HG02759 (cell line): ENCODE data around the gene ELOB.

Experiments used
- ATAC-seq: cut with Tn5 transposase; IDR thresholded peaks from one replicate; pipeline ENCODE4 v1.9.1; 2021; ENCODE audit warnings: mild to moderate bottlenecking, moderate library complexity; ENCODE audit not compliant: unreplicated experiment

ELOB gene

DNA sequence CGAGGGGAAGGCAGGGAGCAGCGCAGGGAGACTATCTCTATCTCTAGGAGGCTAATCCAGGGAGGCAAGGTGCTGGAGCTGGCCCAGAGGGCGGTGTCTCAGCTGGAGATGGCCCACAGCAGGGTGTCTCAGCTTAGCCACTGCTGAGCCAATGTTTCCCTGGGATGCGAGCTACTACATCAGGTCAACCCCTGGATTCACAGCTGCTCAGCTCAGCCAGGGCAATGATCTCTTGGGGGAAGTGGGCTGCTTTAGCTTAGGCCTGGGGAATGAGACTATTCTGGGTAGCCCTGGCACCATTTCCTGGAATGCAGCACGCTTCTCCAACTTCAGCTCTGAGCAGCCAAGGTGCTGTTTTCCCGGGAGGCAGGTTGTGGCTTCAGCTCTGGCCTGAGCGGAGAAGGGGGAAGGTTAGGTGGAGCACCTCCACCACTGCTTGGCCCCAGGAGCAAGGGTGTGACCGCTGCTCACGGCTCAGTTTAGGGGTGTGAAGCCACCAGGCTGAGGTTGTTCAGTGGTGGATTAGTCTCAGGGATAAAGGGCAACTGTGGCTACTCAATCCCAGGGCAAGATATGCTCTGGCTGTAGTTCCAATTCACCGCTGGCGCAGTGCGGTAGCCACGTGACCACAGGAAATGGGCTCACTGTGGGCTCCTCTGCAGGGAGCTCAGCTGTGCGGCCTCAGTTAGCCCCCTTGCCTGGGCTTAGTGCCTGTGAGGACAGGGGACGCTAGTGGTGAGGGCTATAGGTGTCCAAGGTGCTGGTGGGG lies 34.8 kb upstream of the ELOB start:
- no peak for ATAC-seq

DNA sequence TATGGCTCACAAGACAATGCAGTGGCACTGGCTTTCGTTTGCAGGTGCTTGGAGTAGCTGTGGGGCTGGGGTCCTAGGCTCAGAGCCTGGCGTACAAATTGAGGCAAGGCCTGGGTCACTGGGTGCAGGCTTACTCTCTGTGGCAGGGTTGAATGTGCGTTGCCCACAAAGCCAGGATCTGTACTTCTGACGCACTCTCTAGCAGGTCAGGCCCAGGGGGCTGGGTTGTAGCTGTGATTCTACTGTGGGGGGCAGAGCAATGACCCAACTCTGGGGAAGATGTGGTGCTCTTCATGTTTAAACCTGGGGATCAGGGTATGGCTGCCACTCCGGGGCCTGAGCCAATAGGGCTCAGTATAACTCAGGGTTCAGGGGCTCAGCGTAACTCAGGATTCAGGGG lies 33.6 kb upstream of the ELOB start:
- ATAC-seq: no peak

DNA sequence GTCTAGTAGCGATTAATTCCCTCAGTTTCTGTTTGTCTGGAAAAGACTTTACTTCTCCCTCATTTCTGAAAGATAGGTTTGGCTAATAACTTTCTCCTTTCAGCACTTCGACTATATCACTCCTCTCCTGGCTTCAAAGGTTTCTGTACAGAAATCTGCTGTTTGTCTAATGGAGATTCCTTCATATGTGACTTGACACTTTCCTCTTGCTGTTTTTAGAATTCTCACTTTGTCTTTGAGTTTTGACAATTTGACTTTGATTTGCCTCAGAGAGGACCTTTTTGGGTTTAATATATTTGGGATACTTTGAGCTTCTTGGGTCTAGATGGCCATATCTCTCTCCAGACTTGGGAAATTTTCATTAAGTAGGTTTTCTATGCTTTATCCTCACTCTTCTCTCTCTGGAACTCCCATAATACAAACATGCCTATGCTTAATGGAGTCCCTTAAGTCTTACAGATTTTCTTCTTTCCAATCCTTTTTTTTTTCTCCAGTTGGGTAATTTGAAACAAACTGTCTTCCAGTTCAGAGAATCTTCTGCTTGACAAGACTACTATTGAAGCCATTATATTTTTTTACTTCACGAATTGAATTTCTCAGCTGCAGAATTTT lies 32.2 kb upstream of the ELOB start:
- no peak for ATAC-seq

DNA sequence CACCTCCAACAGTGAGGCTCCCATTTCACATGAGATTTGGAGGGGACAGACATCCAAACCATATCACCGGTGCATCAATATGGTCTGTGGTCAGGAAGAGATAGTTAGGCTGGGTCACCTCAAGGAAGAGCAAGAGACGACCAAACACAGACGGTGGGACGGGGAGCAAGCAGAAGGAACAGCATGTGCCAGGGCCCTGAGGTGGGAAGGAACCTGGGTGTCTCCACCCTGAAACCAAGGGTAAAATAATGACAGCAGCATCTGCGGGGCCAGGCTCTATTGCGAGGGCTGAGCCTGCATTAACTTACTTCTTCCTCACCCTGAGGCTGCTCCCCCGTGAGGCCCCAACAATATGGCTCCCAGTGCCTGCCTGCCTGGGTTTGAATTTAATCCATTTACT lies 31.1 kb upstream of the ELOB start:
- no peak for ATAC-seq

DNA sequence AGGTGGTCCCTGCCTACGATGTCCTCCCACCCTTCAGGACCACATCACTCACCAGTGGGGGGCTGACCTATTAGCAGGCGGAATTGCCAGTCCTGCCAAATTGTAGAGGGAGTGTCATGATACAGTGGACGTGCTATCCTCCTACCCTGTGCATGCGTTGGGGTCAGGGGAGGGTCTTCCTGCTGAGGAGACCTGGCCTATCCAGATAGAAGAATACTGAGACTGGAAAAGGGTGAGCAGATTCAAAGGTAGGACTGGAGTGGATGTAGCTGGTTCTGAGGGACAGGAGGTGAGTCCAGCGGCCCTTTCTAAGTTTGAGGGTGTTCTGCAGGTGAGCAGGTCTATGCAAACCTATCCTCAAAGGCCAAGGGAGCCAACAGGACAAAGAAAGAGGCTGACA lies 29.2 kb upstream of the ELOB start:
- ATAC-seq: no peak

DNA sequence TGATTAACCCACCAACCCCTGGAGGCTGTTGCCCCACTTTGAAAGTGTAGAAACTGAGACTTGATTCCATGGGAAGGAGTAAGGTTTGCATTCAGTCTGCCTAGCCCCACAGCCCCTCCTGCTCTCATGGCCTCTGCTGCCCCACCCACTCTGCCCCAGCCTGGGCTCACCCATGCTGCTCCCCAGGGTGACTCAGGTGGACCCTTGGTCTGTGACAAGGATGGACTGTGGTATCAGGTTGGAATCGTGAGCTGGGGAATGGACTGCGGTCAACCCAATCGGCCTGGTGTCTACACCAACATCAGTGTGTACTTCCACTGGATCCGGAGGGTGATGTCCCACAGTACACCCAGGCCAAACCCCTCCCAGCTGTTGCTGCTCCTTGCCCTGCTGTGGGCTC lies 27.6 kb upstream of the ELOB start:
- ATAC-seq: no peak

DNA sequence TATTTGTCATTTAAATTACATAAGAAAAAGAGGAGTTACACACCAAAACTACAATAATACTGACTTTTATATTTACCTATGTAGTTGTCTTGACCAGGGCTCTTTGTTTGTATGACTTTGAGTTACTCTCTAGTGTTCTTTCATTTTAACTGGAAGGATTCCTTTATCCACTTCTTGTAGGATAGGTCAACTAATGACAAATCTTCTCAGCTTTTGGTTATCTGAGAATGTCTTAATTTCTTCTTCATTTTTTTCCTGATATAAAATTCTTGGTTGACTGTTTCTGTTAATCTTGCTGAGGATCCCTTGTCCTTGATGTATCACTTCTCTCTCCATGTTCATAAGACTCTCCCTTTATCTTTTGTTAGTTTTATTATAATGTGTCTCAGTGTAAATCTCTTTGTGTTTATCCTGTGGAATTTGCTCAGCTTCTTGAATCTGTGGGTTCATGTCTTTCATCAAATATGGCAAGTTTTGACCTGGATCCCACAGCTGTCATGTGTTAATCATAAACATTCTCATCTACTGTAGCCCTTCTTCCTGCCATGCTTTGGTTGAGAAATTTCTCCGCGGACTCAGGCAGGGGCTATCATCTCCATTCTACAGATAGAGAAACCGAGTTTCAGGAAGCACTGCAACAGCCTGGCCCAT lies 26.6 kb upstream of the ELOB start:
- ATAC-seq: no peak

DNA sequence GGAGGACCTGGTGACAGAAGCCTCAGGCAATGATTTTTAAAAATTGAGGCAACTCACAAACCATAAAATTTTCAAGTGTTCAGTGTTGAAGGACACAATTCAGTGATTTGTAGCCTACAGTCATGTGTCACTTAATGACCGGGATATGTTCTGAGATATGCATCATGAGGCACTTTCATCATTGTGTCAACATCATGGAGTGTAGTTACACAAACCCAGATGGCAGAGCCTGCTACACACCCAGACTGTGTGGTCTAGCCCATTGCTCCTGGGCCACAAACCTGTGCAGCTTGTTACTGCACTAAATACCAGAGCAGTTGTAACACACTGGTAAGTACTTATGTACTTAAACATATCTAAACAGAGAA lies 22.8 kb upstream of the ELOB start:
- ATAC-seq: no peak

DNA sequence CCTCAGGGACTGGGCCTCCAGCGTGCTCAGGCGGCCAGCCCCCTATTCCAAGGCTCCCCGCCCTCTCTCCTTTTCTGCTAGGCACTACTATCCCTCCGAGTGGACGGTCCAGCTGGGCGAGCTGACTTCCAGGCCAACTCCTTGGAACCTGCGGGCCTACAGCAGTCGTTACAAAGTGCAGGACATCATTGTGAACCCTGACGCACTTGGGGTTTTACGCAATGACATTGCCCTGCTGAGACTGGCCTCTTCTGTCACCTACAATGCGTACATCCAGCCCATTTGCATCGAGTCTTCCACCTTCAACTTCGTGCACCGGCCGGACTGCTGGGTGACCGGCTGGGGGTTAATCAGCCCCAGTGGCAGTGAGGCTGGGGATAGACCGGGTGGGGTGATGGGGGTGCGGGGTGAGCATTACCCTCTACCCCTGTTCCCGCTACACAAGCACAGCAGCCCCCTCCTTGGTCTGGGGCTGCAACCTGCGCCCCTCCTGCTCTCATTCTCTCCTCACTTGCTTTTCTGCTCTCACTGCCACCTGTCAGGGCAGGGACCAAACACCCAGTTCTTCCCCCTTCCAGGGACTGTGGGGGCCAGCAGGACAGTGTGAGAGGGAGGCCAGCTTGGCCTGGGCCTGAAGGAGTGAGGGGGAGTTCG lies 22.3 kb upstream of the ELOB start:
- ATAC-seq: no peak

DNA sequence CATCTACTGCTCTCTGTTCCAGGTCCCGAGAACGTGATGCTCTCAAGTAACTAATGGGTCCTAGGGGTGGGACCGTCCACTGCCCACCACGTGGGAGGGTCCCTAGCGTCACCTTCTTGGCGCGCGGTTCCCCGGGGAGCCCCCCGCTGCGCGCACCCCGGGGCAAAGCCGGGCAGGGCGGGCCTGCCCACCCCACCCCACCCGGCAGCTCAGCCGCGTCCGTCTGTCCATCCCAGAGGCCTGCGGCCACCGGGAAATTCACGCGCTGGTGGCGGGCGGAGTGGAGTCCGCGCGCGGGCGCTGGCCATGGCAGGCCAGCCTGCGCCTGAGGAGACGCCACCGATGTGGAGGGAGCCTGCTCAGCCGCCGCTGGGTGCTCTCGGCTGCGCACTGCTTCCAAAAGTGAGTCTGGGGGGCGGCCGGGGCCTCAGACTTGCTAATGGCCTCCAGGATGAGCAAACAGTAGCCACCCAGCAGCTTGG lies 21.7 kb upstream of the ELOB start:
- ATAC-seq: no peak

DNA sequence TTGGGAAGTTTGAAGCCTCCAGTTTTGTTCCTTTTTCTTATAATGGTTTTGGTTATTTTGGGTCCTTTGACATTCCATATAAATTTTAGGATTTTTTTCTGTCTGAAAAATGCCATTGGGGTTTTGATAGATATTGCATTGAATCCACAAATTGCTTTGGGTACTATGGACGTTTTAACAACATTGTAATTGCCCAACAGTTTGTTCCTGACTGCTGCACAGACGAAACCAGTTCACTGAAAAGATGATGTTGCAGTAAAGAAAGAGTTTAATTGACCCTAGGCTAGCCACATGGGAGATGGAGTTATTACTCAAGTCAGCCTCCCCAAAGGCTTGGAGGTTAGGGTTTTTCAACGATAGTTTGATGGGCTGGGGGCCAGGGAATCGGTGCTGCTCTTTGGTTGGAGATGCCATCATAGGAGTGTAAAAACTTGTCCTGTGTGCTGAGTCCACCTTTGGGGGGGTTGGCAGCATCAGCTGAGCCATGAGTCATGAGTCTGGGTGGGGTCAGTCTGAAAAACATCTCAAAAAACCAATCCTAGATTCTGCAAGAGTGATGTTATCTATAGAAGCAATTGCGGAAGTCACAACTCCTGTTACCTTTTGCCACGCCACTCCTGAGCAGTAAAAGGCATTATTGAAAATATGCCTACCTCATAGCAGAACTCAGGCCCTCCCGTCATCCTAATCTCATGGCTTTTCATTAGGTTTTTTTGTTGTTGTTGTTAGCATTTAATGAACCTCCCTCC lies 18.5 kb upstream of the ELOB start:
- no peak for ATAC-seq

DNA sequence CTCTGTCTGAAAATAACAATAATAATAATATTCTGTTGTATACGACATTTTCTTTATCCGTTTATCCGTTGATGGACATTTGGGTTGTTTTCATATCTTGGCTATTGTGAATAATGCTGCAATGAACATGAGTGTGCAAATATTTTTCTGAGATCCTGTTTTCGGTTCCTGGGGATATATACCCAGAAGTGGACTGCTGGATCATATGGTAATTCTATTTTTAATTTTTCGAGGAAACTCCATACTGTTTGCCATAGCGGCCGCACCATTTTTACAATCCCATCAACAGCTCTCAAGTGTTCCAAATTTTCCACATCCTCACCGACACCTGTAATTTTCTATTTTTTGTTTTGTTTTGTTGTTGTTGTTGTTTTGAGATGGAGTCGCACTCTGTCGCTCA lies 15.9 kb upstream of the ELOB start:
- ATAC-seq: no peak

DNA sequence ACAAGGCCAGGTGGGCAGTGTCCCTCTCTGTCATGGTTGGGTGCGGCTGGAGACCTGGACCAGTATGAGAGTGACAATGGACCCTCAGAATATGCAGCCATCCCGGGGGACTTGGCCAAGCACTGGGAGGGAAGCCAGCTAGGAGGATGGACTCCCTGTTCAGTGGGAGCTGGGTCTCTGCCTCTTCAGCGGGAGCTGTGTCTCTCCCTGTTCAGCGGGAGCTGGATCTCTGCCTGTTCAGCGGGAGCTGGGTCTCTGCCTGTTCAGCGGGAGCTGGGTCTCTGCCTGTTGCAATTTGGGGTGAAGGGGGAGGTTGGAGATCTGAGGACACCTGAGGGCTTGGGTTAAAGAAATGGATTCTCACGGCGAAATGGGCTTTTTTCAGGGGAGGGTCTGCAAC lies 14.1 kb upstream of the ELOB start:
- no peak for ATAC-seq

DNA sequence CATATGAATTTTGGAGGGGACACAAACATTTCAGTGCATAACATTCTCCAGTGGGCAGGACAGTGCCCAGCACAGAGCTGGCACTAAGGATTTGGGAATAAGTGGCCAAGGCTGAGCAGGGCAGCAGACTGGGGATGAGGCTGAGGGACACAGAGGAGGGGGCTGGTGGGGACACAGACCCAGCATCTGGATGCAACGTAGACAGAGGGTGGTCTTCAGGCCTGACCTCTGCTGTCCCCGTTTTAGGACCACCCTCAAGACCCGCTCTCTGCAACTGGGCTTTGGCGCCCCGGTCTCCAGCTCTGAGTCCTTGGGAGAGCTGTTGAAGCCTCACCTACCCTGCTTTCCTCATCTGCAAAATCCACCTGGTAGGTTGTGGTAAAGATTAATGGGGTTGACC lies 13.6 kb upstream of the ELOB start:
- ATAC-seq: no peak

DNA sequence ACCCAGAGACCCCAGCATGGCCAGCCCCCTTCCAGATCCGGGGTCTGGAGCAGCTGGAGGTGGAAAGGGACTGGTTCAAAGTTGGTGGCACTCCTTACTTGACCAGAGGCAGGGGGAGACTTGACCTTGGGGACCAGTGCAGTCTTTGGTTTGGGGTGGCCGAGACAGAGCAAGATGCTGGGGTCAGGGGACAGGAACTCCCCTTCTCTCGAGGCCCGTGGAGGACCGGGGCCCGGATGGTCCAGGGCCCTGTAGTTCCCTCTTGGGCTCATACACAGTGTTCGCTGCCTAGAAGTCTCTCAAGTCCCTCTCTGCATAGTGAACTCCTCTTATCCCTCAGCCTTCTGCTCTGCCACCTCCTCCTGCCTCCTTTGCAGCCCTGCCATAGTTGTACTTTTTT lies 10.9 kb upstream of the ELOB start:
- no peak for ATAC-seq

DNA sequence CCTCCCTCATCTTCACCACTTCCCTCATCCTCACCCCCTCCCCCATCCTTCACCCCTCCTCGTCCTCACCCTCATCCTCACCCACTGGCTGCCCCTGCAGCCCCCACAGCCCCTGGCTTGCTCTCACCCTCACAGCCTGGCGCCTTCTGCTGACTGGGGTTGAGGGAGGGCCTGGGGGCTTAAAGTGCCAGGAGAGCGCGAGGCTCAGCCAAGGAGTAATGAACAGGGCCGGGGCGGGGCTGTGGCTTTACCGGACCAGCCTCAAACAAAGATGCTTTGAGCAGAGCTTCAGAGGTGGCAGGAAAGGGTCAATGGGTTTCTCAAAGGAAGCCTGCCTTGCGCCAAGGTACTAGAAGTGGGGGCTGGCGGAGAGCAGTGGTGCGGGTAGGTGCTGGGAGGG lies 10.3 kb upstream of the ELOB start, which contains the start of gene PRSS33:
TSS of gene PRSS33 (minus strand) at position 155 of the 400 bp plus-strand sequence. CDS start 1,013 bp downstream, outside the sequence.
- ATAC-seq: no peak

DNA sequence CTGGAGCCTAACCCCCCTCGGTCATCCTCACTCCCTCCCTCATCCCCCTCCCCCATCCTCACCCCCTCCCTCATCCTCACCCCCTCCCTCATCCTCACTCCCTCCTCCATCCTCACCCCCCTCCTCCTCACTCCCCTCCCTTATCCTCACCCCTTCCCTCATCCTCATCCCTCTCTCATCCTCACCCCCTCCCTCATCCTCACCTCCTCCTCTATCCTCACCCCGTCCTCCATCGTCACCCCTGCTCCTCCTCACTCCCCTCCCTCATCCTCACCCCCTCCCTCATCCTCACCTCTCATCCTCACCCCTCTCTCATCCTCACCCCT lies 9.7 kb upstream of the ELOB start:
- ATAC-seq: no peak

DNA sequence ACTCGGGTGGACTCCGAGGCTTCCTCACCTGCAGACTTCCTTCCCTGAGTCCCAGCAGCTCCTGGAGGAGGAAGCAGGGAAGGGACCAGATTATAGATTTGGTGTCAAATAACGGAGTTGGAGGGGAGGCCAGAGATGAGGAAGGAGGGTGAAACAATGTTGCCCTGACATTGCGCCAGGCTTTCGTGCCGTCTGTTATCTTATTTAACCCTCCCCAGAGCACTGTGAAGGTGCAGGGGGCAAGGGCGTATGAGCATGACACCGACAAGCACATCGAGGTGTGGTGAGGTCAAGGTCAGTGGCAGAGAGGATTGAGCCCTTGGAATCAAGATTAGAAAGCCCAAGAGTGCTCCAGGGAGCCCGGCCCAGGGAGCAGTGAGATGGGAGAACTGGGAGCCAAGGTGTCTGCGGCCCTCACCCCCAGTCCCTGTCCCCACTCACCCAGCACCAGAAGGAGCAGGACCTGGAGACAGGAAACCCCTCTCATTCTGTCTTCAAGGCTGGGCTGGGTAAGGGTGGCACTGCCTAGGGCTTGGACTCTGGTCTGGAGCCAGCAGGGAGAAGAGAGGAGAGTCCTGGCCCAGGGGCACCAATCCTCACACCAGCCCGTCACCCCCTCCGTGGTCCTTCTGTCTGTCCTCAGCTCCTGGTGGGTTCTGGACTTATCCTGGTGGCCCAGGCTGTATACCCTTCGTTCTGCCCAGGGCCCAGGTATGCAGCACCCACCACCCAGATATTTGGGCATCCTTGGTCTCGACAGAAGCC lies 9.2 kb upstream of the ELOB start:
- no peak for ATAC-seq

DNA sequence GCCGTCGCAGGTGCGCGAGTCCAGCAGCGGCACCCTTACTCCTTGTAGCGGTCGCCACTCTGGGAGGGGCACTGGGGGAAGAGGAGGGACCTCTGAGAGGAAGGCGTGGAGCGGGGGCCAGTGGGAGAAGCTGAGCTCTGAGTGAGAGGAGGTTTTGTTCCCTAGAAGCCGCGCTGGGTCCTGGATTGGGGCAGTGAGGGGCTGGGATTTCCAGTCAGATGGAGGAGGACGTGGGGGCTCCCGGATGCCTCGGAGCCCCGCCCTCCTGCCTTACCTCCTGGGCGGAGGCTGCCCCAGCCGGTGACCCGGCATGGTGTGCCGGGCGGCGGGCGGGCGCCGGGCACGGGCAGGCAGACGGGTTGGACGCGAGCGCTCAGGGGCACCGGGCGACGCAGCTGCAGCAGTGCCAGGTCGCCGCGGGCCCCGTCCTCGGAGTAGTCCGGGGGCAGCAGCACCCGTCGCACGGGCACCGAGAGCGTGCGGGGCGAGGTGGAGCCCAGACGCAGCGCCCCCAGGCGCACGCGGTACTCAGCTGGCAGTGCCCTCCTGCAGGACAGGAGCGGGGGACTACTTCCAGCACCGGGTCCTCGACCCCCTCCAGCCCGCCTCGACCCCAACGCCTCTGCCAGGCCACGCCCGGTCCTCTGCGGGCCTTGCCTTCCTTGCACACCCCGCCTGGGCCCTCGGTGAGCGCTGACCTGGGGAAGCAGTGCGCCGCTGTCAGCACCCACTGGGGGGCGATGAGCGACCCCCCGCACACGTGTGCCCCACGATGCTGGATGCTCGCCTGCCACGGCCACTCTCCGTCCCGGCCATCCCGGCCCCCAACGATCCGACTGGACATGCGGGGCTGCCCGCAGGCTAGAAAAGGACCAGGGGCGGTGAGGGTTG lies 8.3 kb upstream of the ELOB start:
- no peak for ATAC-seq
